GM21723 (cell line): ENCODE measurements around the gene CNGA3.
"Not testable (repeated sequence)": the region's sequence is repeated elsewhere in the genome, so short reads cannot be mapped to it uniquely, and the experiment has no call there.

Experiments
- ATAC-seq: cut with Tn5 transposase; IDR thresholded peaks from one replicate; pipeline ENCODE4 v1.9.1; 2021; ENCODE audit warnings: mild to moderate bottlenecking, moderate library complexity; ENCODE audit not compliant: unreplicated experiment

CNGA3 gene

GRCh38 chr2:98346311-98347236 is at the start of gene CNGA3:
CNGA3 (plus strand) TSS chr2:98346456; CDS start chr2:98369976, 23,520 bp downstream.
- no peak for ATAC-seq

GRCh38 chr2:98297817-98298682 is 48.2 kb upstream of the CNGA3 start:
- ATAC-seq, result no peak

- no peak for ATAC-seq
Observed at GRCh38 chr2:98298683-98299164, 47.5 kb upstream of the CNGA3 start.

DNA sequence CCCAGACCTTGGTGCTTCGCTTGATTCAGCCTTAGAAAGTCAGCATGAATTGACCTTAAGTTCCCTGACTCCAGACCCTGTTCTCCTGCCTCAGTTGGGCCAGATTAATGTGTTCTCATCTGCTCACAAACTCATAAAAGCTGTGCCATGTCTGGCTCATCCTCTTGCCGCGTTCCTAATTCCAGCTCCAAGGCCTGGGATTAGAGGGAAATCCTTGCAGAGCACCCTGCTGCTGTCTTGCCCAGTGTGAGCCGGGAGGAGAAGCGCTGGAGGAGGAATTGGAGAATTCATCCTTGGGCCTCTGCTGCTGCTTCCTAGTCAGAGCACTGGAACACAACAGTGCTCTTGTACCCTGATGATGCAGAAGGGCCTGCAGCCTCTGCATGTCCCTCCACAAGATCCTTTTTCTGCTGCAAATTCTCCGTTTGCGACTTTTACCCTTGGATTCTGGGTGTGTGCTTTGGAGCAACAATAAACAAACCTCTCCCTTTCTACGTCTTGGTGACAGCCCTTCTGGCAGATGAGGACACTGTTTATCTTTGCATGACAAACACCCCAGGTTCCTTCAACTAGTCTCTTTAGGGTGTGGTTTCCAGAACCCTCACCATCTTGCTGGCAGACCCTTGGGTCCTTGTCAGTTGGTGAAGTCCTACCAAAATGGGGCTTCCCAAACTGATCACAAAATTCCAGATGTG is 46.9 kb upstream of the CNGA3 start:
- no peak for ATAC-seq

GRCh38 chr2:98300141-98300874 is 45.9 kb upstream of the CNGA3 start:
- ATAC-seq, result no peak

GRCh38 chr2:98301469-98301868 is 44.8 kb upstream of the CNGA3 start:
- no peak for ATAC-seq

- not testable (repeated sequence) for ATAC-seq
Observed at GRCh38 chr2:98307131-98307696, 39.0 kb upstream of the CNGA3 start.

DNA sequence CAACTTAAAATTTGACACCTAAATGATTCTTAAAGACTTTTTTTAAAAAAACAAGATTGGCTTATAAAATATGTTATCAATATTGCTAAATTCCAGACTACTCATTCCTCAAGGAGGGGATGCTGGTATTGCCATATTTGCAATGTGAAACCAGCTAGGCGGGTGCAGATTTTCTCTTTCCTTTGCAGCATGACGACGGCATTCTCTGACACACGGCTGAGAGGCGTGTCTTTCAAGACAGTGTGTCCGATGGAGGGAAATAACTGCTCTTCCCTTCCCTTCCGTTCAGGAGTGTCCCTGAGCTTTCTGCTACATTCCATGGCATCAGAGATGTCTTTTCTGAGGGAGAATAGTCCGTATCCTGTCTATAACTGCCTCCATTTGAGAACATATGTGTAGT is 38.2 kb upstream of the CNGA3 start:
- no peak for ATAC-seq

- no peak for ATAC-seq
Observed at GRCh38 chr2:98308532-98308931, 37.7 kb upstream of the CNGA3 start.

DNA sequence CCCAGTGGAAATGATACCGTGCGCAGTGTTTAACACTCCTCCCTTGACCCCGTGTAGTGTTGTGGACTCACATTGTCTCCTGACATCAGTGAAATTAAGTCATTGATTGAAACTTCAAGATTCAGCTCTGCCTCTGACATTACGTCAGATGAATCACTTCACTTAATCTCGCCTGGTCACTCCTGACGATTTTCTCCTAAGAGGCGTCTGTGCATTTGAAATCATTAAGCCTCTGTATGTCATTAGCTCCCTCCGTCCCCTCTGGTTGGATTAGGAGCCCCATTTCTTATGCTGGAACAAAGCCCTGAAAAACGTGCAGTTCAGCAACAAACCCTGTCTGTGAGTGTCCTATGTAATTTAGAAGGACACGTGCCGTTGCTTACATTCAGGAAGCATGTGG is 36.7 kb upstream of the CNGA3 start:
- ATAC-seq, result no peak

GRCh38 chr2:98310010-98310409 is 36.2 kb upstream of the CNGA3 start:
- ATAC-seq, result no peak

- ATAC-seq, result no peak
Observed at GRCh38 chr2:98311090-98311489, 35.2 kb upstream of the CNGA3 start.

DNA sequence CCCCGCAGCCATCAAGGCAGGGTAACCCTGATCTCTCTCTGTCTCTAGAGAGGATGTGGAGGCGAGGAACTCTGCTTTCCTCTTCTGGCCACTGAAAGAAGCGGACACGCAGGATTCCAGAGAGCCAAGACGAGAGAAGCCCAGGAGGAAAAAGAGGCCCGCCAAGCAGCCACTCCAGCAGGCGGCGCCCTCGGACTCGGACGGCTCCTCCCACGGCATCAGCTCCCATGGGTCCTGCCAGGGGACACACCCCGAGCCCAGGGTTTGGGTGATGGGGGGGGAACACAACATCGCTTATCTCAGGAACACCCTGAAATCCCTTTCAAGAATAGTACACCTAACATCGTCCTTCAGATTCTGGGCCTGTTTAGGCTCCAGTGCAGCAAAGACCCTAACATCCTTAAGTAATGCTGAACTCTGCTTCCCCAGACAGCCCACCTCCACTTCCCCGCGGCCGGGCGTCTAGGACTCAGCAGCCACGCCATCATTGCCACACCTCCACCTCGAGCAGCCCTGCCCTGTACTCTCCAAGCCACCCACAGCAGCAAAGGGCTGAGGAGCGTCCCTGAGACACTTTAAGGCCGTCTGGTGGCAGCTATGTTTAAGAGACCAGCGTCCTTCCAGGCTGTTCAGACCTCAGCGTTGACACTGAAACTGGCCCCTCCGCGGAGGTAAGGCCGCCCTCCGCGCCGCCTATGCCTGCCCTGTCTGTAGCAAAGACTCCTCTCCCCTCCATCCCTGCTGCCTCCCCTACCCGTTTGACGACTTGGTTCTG is 34.3 kb upstream of the CNGA3 start:
- ATAC-seq, result no peak

- no peak for ATAC-seq
Observed at GRCh38 chr2:98313492-98314250, 32.6 kb upstream of the CNGA3 start.

DNA sequence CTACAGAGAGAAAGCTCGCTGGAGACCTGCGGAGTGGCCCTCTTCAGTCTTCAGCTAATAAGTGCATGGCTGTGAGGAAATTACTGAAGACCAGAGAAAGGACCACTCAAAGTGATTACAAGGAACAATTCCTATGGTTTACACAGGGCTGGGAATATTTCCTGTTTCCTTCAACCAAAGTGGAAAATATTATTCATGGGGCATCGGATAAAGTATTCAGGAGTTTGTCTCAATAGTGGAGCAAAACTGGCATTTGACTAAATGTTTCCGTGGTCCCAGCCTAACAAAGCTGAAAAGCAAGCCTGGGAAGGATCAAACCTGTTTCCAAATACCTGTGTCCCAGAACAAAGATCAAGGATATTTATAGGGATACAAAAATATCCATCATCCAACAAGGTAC is 32.0 kb upstream of the CNGA3 start:
- ATAC-seq, result no peak

DNA sequence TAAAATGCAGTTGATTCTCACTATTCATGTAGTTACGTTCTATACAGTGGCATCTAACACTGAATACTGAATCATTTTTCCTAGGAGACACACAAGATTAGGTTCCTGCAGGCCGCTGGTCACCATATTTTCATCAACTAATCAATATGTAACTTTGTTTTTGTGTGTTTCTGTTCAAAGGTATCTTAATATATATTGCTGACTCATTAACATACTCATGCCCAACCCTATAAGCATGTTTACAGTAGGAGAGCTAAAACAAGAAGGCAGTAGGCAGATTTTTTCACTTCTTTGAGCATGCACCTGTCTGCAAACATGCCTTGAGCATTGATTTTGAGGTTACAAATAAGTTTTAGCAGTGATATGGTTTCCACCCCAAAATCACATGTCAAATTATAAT is 30.3 kb upstream of the CNGA3 start:
- no peak for ATAC-seq

GRCh38 chr2:98317214-98317613 is 29.0 kb upstream of the CNGA3 start:
- ATAC-seq, result no peak

DNA sequence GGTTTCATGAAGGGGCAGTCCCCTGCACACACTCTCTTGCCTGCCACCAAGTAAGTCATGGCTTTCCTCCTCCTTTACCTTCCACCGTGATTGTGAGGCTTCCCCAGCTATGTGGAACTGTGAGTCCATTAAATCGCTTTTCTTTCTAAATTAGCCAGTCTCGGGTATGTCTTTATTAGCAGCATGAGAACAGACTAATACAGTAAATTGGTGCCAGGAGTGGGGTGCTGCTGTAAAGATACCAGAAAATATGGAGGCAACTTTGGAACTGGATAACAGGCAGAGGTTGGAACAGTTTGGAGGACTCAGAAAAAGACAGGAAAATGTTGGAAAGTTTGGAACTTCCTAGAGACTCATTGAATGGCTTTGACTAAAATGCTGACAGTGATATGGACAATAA is 26.1 kb upstream of the CNGA3 start:
- not testable (repeated sequence) for ATAC-seq

GRCh38 chr2:98324181-98324580 is 22.1 kb upstream of the CNGA3 start:
- ATAC-seq, result no peak
